Endodermal cell (in vitro differentiated cells): ENCODE data around the gene ROBO1. TPM values are rescaled to one million over a fixed set of nuclear protein-coding genes. Genes with fewer than 3 reads are reported as not detected.

Experiments
- DNase-seq: peaks from one replicate; pipeline ENCODE4 v3.0.0-alpha.2; 2017
- H3K27ac ChIP-seq: 2 replicates; pipeline ENCODE4 v1.5.1; 2013; ENCODE audit warnings: mild to moderate bottlenecking, low read depth, low read length, moderate library complexity
- H3K27me3 ChIP-seq: 2 replicates; pipeline ENCODE4 v1.6.1; 2013; ENCODE audit warnings: mild to moderate bottlenecking, low read length, moderate library complexity; ENCODE audit not compliant: insufficient read depth, control insufficient read depth, poor library complexity, severe bottlenecking
- H3K36me3 ChIP-seq: 2 replicates; pipeline ENCODE4 v1.7.0; 2013; ENCODE audit warnings: mild to moderate bottlenecking, low read length, moderate library complexity; ENCODE audit not compliant: control insufficient read depth, insufficient read depth
- H3K4me1 ChIP-seq: one replicate; pipeline ENCODE4 v1.7.0; 2013; ENCODE audit warnings: low read length; ENCODE audit not compliant: control insufficient read depth, insufficient read depth
- H3K4me3 ChIP-seq: 2 replicates; pipeline ENCODE4 v1.5.1; 2013; ENCODE audit warnings: mild to moderate bottlenecking, low read length, moderate library complexity
- H3K9ac ChIP-seq: 2 replicates; pipeline ENCODE4 v1.6.1; 2013; ENCODE audit warnings: mild to moderate bottlenecking, low read length, moderate library complexity; ENCODE audit not compliant: poor library complexity, severe bottlenecking; ENCODE audit errors: extremely low read depth
- H3K9me3 ChIP-seq: 2 replicates; pipeline ENCODE4 v1.6.1; 2013; ENCODE audit warnings: mild to moderate bottlenecking, low read length, moderate library complexity; ENCODE audit not compliant: control insufficient read depth
- H3K27ac Mint-ChIP-seq: 2 replicates; pipeline ENCODE4 v1.8.0; 2020; ENCODE audit warnings: mixed read lengths
- H3K27me3 Mint-ChIP-seq: 2 replicates; pipeline ENCODE4 v1.8.0; 2021; ENCODE audit warnings: mild to moderate bottlenecking, mixed read lengths; ENCODE audit not compliant: insufficient read depth
- H3K36me3 Mint-ChIP-seq: 2 replicates; pipeline ENCODE4 v1.8.0; 2020; ENCODE audit warnings: low read depth, mixed read lengths
- H3K4me1 Mint-ChIP-seq: 2 replicates; pipeline ENCODE4 v1.8.0; 2020; ENCODE audit warnings: mixed read lengths
- H3K4me3 Mint-ChIP-seq: 2 replicates; pipeline ENCODE4 v1.8.0; 2020; ENCODE audit warnings: mild to moderate bottlenecking, moderate library complexity, mixed read lengths
- H3K9me3 Mint-ChIP-seq: 2 replicates; pipeline ENCODE4 v1.8.0; 2020; ENCODE audit warnings: mild to moderate bottlenecking, mixed read lengths
- CTCF ChIP-seq: fragments of 200-600 bp; sonication (generic); conservative IDR thresholded peaks from 2 replicates; pipeline ENCODE4 v1.5.0; 2021; ENCODE audit warnings: antibody characterized with exemption, mild to moderate bottlenecking
- WGBS, 2 experiments: methylation state at CpG; one replicate each; pipeline versions ENCODE4 v1.1.5 to v1.1.7; 2013; ENCODE audit warnings: missing lambda C conversion rate in 2 of 2, mixed read lengths in 1 of 2; ENCODE audit not compliant: insufficient coverage in 1 of 2, insufficient read length in 1 of 2; 5-methylcytosine and 5-hydroxymethylcytosine counted together
- total RNA-seq, 2 donors: library from RNA; stranded (reverse); fragmentation: NEBNext Ultra II Directional in 1 of 2; extraction: Animal tissue kit (Norgen Biotek cat#: 25700) in 1 of 2; gene quantifications; 2 replicates in 1 of 2; 3 replicates in 1 of 2; pipeline ENCODE4 v1.2.1, GENCODE V29; 2021

ROBO1 gene
- total RNA-seq, 2 donors from 2014 or later = 74.8 to 75.9 TPM

GRCh38 chr3:78670094-78670493, 1097.7 kb downstream of the ROBO1 start:
- H3K27ac ChIP-seq = no peak overlapping the region
- H3K4me3 ChIP-seq = no peak overlapping the region

GRCh38 chr3:78668302-78668701, 1099.5 kb downstream of the ROBO1 start:
- H3K4me3 Mint-ChIP-seq = no peak overlapping the region
- no peak overlapping the region for H3K27ac Mint-ChIP-seq
- no peaks in the 10 kb centered on the region for H3K9me3 ChIP-seq
- WGBS, 2 experiments = 65 to 67% methylated on average over 2 of the region's 2 CpGs
- no peaks in the 10 kb centered on the region for H3K9me3 Mint-ChIP-seq
- H3K4me1 ChIP-seq = no peaks in the 10 kb centered on the region
- no peaks in the 10 kb centered on the region for H3K27me3 ChIP-seq
- peaks cover 3% of the 10 kb centered on the region for H3K36me3 ChIP-seq
- no peak overlapping the region for H3K4me3 ChIP-seq
- H3K27ac ChIP-seq = no peak overlapping the region
- no peak for DNase-seq
- no peak for TF ChIP-seq CTCF
- H3K9ac ChIP-seq = no peak overlapping the region
- peaks cover 3% of the 10 kb centered on the region for H3K4me1 Mint-ChIP-seq
- H3K36me3 Mint-ChIP-seq = peaks cover 30% of the 10 kb centered on the region
- no peaks in the 10 kb centered on the region for H3K27me3 Mint-ChIP-seq

More at GRCh38 chr3:78670094-78670493, 1097.7 kb downstream of the ROBO1 start:
- H3K4me1 Mint-ChIP-seq = peaks cover 3% of the 10 kb centered on the region
- TF ChIP-seq CTCF = no peak
- no peaks in the 10 kb centered on the region for H3K27me3 Mint-ChIP-seq
- DNase-seq = no peak
- 87 to 97% methylated on average over 4 to 7 of the region's 7 CpGs for WGBS, 2 experiments
- no peak overlapping the region for H3K27ac Mint-ChIP-seq
- peaks cover 8% of the 10 kb centered on the region for H3K9me3 Mint-ChIP-seq
- Histone ChIP-seq H3K27me3 (no peaks in the 10 kb centered on the region), H3K9me3 (peaks cover 10% of the 10 kb centered on the region), H3K36me3 (peaks cover 3% of the 10 kb centered on the region), H3K9ac (no peak overlapping the region), H3K4me1 (no peaks in the 10 kb centered on the region)
- H3K36me3 Mint-ChIP-seq = peaks cover 37% of the 10 kb centered on the region
- no peak overlapping the region for H3K4me3 Mint-ChIP-seq

- Histone ChIP-seq H3K36me3 (peaks cover 3% of the 10 kb centered on the region), H3K9ac (no peak overlapping the region), H3K4me1 (no peaks in the 10 kb centered on the region), H3K27ac (no peak overlapping the region), H3K4me3 (no peak overlapping the region), H3K27me3 (no peaks in the 10 kb centered on the region), H3K9me3 (no peaks in the 10 kb centered on the region)
- WGBS, 2 experiments = 87 to 89% methylated on average over 1 of the region's 1 CpG
- no peak overlapping the region for H3K27ac Mint-ChIP-seq
- H3K36me3 Mint-ChIP-seq = peaks cover 24% of the 10 kb centered on the region
- no peaks in the 10 kb centered on the region for H3K9me3 Mint-ChIP-seq
- H3K4me3 Mint-ChIP-seq = no peak overlapping the region
- peaks cover 3% of the 10 kb centered on the region for H3K4me1 Mint-ChIP-seq
- no peaks in the 10 kb centered on the region for H3K27me3 Mint-ChIP-seq
- no peak for DNase-seq
- TF ChIP-seq CTCF = no peak
Observed at GRCh38 chr3:78666470-78666800, 1101.4 kb downstream of the ROBO1 start.
